Gastrocnemius medialis (tissue), 4 donors: ENCODE results near the gene UBL7.

Experiments
- CTCF ChIP-seq, 5 experiments: fragments of 450-650 bp in 3 of 5; fragments of 200-600 bp in 2 of 5; sonication (generic) in 2 of 5; IDR thresholded peaks in 4 of 5; conservative IDR thresholded peaks in 1 of 5; 1 replicate in 4 of 5; 2 replicates in 1 of 5; pipeline ENCODE4 v1.5.1; 2016 to 2019; ENCODE audit warnings: antibody characterized with exemption in 5 of 5, mild to moderate bottlenecking in 3 of 5, moderate library complexity in 3 of 5
- POLR2A ChIP-seq, 2 donors: fragments of 450-650 bp; IDR thresholded peaks; one replicate each; pipeline ENCODE4 v1.6.1; 2017; ENCODE audit warnings: antibody characterized with exemption in 2 of 2, mild to moderate bottlenecking in 2 of 2, moderate library complexity in 2 of 2

DNA sequence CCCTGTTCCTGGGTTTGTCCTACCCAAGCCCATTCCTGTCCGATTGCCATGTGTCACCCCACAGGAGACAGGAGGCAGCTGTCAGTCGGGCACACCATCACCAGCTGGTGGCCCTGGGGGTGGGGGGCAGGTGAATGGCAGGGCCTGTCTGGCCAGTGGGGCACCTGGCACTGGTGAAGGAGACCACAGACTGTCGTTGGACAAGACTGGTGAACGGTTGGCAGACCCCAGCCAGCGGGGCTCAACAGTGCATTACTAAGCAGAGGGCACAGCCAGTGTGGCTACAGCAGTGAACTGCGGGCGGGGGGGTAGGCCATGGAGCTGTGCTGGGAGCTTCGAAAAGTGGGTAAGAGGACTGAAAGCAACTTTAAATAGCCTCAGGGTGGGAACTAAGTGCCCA, 29.3 kb downstream of the UBL7 start:
- no peak for TF ChIP-seq POLR2A (IDR thresholded peaks at IDR 0.05)
- TF ChIP-seq CTCF (IDR thresholded peaks at IDR 0.05 in 4 of 5, conservative IDR thresholded peaks at IDR 0.05 in 1 of 5) = no peak
